GM19467 (cell line): ENCODE results near the gene KBTBD12.
"Not testable (repeated sequence)": the region's sequence is repeated elsewhere in the genome, so short reads cannot be mapped to it uniquely, and the experiment has no call there.

Source experiments
- ATAC-seq: cut with Tn5 transposase; IDR thresholded peaks from one replicate; pipeline ENCODE4 v1.9.1; 2021; ENCODE audit warnings: mild to moderate bottlenecking, moderate library complexity; ENCODE audit not compliant: unreplicated experiment

KBTBD12 gene

GRCh38 chr3:127903611-127904375 lies 11.2 kb upstream of the KBTBD12 start:
- ATAC-seq = no peak

- ATAC-seq = no peak
Measured at GRCh38 chr3:127905556-127905955, 9.5 kb upstream of the KBTBD12 start.

DNA sequence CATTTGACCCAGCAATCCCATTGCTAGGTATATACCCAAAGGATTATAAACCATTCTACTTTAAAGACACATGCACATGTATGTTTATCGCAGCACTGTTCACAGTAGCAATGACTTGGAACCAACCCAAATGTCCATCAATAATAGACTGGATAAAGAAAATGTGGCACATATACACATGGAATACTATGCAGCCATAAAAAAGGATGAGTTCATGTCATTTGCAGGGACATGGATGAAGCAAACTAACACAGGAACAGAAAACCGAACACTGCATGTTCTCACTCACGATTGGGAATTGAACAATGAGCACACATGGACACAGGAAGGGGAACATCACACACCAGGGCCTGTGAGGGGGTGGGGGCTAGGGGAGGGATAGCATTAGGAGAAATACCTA lies 8.4 kb upstream of the KBTBD12 start:
- not testable (repeated sequence) for ATAC-seq

- no peak for ATAC-seq
Measured at GRCh38 chr3:127908202-127908601, 6.8 kb upstream of the KBTBD12 start.

GRCh38 chr3:127908951-127909350 lies 6.1 kb upstream of the KBTBD12 start:
- ATAC-seq = no peak

GRCh38 chr3:127909646-127910045 lies 5.4 kb upstream of the KBTBD12 start:
- ATAC-seq = no peak

DNA sequence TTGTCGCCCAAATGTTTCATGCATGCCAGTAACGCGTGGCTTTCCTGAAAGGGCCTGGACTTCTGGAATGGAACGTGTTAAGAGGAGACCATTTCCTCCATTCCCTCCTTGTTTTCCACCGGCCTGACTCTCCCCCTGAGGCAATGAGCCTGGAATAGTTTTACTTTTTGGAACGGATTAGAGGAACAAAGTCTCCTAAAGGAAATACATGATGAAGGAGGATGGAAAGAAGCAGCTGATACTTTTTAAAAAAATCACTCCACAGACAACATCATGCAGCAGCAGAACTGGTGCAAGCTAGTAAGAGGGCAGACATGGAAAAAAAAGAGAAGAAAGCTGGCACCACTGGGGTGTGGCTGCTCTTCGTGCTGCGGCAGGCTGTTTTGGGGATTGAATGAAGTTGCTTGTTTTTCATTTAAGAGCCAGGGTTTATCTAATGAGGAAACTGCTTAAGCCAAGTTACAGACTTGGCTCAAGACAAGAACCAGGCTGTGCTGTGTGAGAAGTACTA lies 3.6 kb upstream of the KBTBD12 start:
- ATAC-seq = no peak

DNA sequence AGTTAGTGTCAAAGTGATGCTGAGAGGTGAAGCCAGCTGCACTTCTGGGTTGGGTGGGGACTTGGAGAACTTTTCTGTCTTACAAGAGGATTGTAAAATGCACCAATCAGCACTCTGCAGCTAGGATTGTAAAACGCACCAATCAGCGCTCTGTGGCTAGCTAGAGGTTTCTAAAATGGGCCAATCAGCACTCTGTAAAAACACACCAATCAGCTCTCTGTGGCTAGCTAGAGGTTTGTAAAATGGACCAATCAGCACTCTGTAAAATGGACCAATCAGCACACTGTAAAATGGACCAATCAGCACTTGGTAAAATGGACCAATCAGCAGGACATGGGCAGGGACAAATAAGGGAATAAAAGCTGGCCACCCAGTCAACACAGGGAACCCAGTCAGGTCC lies 1.2 kb upstream of the KBTBD12 start:
- ATAC-seq = not testable (repeated sequence)

DNA sequence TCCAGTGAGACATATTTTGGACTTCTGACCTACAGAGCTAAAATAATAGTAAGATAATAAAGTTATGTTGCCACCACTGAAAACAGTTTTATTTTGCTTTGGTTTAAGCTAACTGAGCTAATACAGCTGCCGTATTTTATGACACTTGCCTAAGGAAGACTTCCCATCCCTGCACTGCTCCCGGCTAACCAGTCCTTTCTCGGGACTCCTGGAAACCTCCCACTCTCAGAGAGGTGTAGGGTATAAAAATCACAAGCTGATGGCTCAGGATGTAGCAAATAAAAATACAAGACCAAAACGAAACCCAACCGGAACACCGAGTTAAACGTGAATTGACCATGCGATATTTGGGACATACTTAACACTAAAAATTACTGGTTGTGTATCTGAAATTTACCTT lies 448 bp upstream of the KBTBD12 start:
- ATAC-seq = no peak

DNA sequence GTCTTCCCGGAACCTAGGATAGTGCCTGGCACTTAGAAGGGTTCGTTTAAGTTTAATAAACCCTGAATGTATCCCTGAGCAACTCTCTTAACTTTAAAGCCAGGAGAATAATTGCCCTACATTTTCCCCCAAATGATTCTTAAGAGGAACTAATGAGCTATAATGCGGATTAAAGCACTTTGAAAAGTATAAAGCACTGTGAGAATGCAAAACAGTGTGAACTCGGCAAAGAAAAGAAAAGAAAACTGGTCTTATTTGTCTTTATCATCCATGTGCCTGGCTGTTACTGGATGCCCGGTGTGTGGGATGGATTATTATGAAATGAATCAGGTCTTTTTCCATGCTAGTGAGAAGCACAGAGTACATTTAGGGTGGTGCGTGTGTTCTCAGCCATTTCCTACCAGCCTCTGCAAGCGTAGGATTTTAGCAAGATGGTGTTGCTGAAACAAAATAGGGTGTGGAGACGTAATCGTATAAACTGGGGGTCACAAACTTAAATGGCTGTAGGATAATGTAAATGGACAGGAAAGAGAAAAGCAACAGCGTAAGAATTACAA lies 983 bp downstream of the KBTBD12 start:
- ATAC-seq = no peak

DNA sequence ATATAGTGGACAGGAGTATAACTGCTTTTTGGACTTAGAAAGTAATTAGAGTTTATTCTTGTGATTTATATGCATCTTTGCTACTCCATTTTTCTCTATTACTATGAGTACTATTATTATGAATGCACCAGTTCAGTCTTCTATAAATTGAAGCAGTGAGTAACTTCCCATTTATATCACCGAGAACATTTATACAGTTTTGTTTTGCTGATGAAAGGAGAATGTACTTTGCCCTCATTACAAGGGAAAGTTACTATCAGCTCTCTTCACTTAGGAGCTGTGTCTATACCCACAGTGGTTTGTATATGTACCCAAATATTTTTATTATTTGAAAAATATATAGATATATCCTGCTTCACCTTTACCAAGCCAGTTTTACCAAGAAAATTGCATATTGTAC lies 5.7 kb downstream of the KBTBD12 start:
- no peak for ATAC-seq

GRCh38 chr3:127923611-127924010 lies 8.6 kb downstream of the KBTBD12 start:
- ATAC-seq = no peak

- ATAC-seq = no peak
Measured at GRCh38 chr3:127925384-127925783, 10.4 kb downstream of the KBTBD12 start.

DNA sequence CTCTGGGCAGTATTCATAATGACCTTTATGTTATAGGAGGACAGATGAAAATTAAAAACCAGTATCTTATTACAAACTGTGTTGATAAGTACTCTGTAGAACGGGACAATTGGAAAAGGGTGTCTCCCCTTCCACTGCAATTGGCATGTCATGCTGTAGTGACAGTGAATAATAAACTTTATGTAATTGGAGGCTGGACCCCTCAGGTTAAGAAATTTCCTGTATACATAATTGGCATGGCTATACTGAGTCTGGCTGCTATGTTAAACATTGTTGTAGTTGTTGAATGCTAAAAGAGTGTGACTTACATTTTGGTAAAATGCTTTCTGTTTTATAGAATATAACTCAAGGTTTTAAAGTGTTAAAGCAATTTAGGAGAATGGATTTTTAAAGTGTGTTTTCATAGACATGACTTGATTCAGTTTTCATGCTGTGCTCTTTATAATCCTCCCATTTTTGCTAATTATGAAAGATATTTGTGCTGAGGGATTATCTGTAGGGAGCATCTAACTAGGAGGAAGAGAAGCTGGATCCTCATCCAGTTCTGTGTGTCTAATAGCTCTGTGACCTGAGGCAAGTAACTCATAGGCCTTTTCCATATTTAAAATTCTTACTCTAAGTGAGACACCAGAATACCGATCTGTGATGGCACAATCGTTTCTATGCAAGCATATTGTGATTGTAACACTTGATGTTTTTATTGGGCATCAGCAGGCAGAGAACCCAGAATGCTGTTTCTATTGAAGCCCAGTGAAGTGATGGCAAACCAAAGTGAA lies 13.0 kb downstream of the KBTBD12 start:
- no peak for ATAC-seq

DNA sequence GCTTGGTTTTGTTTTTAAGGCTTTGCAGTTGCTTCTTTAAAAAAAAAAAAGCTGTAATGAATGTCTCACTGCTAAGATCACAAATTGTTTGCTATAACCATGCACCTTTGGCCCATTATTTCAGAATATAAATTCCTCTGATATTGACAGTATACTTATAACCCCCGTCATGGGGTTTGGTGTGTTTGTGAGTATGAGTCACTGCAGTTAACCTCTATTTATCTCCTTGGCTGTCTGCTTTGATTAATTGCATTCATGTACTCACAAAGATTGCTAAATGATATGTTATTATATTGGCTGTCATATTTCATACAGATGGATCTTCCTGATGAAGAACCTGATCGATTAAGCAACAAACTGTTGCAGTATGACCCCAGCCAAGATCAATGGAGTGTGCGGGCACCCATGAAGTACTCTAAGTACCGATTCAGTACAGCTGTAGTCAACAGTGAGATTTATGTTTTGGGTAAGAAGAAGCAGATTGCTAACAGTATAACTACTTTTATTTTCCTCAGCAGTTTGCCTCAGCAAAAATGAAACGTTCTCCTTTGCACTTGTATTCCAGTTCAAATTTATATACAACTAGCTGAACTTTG lies 14.9 kb downstream of the KBTBD12 start:
- no peak for ATAC-seq

- ATAC-seq = no peak
Measured at GRCh38 chr3:127933396-127933795, 18.4 kb downstream of the KBTBD12 start.

DNA sequence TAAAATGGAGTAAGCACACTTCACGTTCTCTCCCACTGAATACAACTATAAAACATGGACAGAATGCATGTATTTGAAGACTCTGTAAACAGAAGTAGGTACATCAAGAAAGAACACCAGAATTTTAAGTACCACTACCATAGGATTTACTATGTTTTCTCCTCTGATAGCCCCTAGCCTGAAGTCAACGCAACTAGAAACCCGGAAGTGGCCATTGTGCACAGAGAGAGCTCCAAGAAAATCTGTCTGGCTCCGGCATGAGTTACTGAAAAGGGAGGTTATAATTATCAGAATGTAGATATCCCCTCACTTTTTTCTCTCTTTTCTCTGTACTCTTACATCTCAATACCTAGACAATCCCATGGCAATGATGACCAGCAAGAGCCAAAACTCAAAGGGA lies 23.8 kb downstream of the KBTBD12 start:
- ATAC-seq = no peak

DNA sequence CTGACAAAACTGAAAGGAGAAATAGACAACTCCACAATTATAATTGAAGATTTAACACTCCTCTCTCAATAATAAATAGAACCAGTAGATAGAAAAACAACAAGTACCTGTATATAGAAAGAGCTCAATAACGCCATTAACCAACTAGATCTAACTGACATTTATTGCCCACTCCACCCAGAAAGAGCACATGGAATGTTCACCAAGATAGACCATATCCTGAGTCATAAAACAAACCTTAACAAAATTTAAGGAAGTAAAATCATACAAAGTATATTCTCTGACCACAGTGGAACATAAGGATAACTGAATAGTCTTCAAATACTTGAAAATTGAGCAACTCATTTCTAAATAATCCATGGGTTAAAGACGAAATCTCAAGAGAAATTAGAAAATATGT lies 25.1 kb downstream of the KBTBD12 start:
- no peak for ATAC-seq

DNA sequence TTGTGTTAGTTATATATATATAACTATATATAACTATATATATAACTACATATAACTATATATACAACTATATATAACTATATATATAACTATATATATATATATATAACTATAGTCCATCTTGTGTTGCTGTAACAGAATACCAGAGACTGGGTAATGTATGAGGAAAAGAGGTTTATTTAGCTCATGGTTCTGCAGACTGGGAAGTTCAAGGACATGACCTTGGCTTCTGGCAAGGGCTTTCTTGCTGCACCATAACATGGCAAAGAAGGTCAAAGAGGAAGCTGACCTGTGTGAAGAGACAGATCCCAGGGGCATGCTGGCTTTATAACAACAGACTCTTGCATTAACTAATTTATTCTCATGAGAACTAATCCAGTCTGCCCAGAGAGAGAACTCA lies 27.6 kb downstream of the KBTBD12 start:
- ATAC-seq = no peak

GRCh38 chr3:127948211-127948610 lies 33.2 kb downstream of the KBTBD12 start:
- ATAC-seq = no peak

DNA sequence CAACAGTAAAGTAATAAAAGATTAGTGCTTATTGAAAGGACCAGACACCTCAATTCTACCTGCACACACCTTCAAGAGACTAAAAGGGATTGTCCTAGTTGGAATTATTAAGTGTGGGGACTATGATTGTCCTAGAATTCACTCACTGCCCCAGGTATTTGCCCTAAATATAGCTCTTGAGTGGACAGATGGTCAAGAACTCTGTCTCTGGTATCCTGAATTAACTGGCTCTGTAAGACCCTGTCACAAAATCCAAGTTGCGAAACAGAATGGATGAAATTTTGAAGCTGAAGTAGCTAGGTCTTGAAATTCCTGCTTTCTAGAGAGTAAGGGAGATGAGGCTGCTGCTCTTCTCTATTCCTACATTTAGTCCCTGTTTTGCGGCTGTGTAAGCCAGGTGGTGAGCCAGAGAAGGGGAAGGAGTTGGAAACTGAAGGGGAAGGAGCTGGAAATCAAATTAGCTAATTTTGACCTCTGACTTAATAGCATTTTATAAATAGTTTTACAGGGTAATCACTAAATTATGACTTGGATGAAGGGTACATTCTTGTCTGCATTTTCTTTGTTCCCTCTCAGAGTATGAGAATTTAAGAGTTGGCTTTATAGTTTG lies 34.5 kb downstream of the KBTBD12 start:
- no peak for ATAC-seq
